ENCODE data around the gene ACTRT3.

ACTRT3 gene

GRCh38 chr3:169811631-169812331 is 42.4 kb upstream of the ACTRT3 start:
- TF ChIP-seq CTCF (IDR thresholded peaks at IDR 0.05; ENCODE audit: control insufficient read depth, extremely low read depth, insufficient read depth): no peak
- no peak for DNase-seq (ENCODE audit: low read depth)

GRCh38 chr3:169809230-169809795 is 40.0 kb upstream of the ACTRT3 start:
- no peak overlapping the region for H3K4me3 ChIP-seq (ENCODE audit: low read depth, low read length)
- no peak for TF ChIP-seq CTCF (IDR thresholded peaks at IDR 0.05; ENCODE audit: control insufficient read depth, extremely low read depth, insufficient read depth)
- no peak for DNase-seq (ENCODE audit: low read depth)

More at GRCh38 chr3:169811631-169812331, 42.4 kb upstream of the ACTRT3 start:
- H3K4me3 ChIP-seq (ENCODE audit: low read depth, low read length): no peak overlapping the region

- TF ChIP-seq CTCF (IDR thresholded peaks at IDR 0.05; ENCODE audit: control insufficient read depth, extremely low read depth, insufficient read depth): no peak
- DNase-seq (ENCODE audit: low read depth): no peak
- H3K4me3 ChIP-seq (ENCODE audit: low read depth, low read length): no peak overlapping the region
Measured at GRCh38 chr3:169804681-169805080, 35.3 kb upstream of the ACTRT3 start.

GRCh38 chr3:169792359-169792758 is 23.0 kb upstream of the ACTRT3 start:
- TF ChIP-seq CTCF (IDR thresholded peaks at IDR 0.05; ENCODE audit: control insufficient read depth, extremely low read depth, insufficient read depth): no peak
- no peak overlapping the region for H3K4me3 ChIP-seq (ENCODE audit: low read depth, low read length)
- DNase-seq (ENCODE audit: low read depth): no peak

- no peak overlapping the region for H3K4me3 ChIP-seq (ENCODE audit: low read depth, low read length)
- TF ChIP-seq CTCF (IDR thresholded peaks at IDR 0.05; ENCODE audit: control insufficient read depth, extremely low read depth, insufficient read depth): no peak
- DNase-seq (ENCODE audit: low read depth): no peak
Measured at GRCh38 chr3:169790687-169791429, 21.5 kb upstream of the ACTRT3 start.

GRCh38 chr3:169790219-169790618 is 20.9 kb upstream of the ACTRT3 start:
- H3K4me3 ChIP-seq (ENCODE audit: low read depth, low read length): no peak overlapping the region
- no peak for DNase-seq (ENCODE audit: low read depth)
- TF ChIP-seq CTCF (IDR thresholded peaks at IDR 0.05; ENCODE audit: control insufficient read depth, extremely low read depth, insufficient read depth): no peak

Data from LNCaP clone FGC (cell line).